NCI-H2107 treated with DMSO at 0.1 percent for 48 hours (cell line): ENCODE data around the gene AFF3.
"Not testable (repeated sequence)": the region's sequence is repeated elsewhere in the genome, so short reads cannot be mapped to it uniquely, and the experiment has no call there.

ENCODE experiments used
- DNase-seq: peaks from one replicate; lab custom pipeline; 2025; ENCODE audit not compliant: unreplicated experiment; lab: John Stamatoyannopoulos, UW

The AFF3 gene

DNA sequence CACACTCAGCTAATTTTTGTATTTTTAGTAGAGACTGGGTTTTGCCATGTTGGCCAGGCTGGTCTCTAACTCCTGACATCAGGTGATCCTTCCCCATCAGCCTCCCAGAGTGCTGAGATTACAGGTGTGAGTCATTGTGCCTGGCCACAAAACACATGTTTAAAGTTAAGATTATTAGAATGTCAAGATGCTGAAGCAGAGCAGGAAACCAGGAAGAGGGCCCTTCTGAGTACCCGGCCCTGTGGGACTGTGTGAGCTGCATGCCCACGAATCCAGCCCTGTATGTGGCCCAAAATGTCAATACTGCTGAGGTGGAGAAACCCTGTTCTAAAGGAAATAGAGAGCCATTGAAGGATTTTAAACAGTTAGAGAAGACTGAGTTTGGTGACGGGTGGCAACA, 621.6 kb downstream of the AFF3 start:
- DNase-seq: no peak

- DNase-seq: no peak
Measured at GRCh38 chr2:99520195-99520594, 622.2 kb downstream of the AFF3 start.

- no peak for DNase-seq
Measured at GRCh38 chr2:99514357-99514756, 628.0 kb downstream of the AFF3 start.

DNA sequence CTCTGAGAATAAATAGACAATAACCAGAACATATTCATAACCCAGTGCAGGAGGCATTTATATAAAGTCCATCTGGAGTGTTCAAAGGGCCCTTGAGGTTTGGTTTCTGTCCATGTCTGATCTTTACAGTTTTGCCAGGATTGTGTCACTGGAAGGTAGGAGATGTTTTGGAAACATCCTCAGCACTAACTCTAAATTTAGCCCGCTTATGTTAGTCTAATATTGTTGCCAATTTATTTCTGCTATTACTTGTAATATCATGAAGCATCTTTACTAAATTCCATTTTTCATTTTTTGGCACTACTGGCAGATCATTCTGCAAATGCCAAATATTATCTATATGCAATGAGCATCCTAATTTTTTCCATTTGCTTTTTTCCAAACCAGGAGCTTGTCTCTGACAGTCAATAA, 630.2 kb downstream of the AFF3 start:
- DNase-seq: no peak

GRCh38 chr2:99509387-99509786, 633.0 kb downstream of the AFF3 start:
- no peak for DNase-seq

DNA sequence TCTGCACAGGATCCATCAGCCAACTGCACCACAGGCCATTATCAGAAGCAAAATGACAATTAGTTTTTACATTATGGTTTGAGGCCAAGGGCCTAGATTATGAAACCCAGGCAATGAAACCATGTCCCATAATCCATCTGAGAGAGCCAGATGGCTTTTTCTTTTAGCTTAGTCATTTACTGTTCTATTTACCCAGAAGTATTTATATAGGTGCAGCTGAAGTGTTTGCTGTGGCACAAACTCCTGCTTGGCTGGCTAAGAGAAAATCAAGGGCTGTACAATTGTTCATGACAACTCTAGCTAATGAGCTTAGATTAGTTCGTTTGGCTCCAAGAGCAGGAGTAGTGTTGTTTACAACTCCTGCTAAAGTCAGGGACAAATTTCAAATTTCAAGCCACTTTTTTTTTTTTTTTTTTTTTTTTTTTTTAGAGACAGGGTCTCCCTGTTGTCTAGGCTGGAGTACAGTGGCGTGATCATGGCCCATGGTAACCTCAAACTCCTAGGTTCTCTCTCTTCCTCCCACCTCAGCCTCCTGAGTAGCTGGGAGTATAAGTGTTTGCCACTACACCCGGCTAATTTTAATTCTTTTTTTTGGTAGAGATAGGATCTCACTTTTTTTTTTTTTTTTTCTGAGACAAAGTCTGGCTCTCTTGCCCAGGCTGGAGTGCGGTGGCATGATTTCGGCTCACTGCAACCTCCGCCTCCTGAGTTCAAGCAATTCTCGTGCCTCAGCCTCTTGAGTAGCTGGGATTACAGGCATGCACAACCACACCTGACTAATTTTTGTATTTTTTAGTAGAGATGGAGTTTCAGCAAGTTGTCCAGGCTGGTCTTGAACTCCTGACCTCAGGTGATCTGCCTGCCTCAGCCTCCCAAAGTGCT, 634.2 kb downstream of the AFF3 start:
- peak; percentile 96 for DNase-seq

DNA sequence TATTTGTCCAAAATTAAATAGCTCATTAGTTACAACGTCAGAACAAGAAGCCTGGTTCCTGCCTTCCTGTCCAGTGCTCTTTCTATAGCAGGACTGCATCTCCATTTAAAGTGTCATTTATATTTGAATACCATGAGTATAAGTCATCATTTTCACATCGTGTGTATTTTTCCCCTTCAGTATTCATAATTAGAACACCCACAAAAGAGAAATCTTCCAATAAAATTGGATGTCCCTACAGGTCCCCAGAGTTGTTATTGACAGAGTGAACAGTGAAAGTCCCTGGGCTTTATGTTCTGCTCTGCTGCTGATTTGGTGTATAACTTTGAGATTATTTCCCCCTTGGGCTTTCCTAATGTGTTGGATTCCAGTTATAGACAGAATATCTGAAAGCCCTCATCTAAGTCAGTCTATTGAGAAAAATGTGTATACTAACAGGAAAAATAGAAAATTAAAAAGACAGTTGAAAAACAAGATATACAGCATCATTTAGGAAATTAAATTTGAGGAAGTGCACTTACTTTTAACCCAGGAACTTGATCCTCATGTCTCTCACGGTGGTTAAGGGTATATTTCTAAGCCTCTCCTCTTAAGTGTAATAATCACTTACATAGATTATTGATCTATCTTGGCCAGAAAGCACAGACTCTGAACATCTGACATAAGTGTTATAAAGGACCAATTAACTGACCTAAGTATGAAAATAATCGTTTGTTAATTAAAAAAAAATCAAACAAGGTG, 637.4 kb downstream of the AFF3 start:
- no peak for DNase-seq

- DNase-seq: not testable (repeated sequence)
Measured at GRCh38 chr2:99503662-99504416, 638.6 kb downstream of the AFF3 start.

DNA sequence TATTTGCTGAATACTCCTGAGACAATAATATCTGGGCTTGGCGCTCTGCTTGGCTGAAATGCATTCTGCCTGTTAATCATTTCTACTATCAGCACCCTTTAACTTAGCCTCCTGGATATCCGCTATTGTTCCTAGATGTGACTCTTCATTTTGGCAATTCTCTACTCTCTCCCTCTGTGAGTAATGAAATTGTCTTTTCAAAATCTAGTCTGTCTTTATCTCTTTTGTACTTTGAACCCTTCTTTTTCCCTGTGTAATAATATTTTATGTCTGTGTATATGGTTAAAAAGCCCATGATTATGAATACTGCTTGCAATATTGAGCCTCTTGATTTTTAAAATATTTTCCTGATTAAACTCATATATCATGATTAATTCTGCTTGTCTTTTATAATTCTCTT, 646.4 kb downstream of the AFF3 start:
- DNase-seq: no peak
